HepG2 (cell line): ENCODE data around the gene SNAP47. TPM values are rescaled to one million over a fixed set of nuclear protein-coding genes. Genes with fewer than 3 reads are reported as not detected.

Experiments used
- ATAC-seq: fragments of 200-7000 bp; cut with Tn5 transposase; 3 replicates; pipeline ENCODE4 v1.9.1; 2020; ENCODE audit warnings: mild to moderate bottlenecking, moderate library complexity
- BruUV-seq: library from RNA; stranded (reverse); fragments of 400-500 nt; replicated peaks from 2 replicates; lab custom pipeline; 2021; lab: Mats Ljungman, UMichigan
- CTCF ChIA-PET: fragments of 300-600 bp; formaldehyde crosslinking; extraction: SDS; loops from one replicate; lab custom pipeline; 2021; ENCODE audit warnings: low total read pairs, inconsistent platforms, low intra/inter-chr PET ratio; lab: Yijun Ruan, JAX
- POLR2A ChIA-PET: fragments of 350-600 bp; sonication (Branson Sonifier 250); formaldehyde crosslinking; loops from one replicate; lab custom pipeline; 2020; ENCODE audit warnings: antibody characterized with exemption, inconsistent platforms; lab: Yijun Ruan, JAX
- DNase-seq: peaks from one replicate; pipeline ENCODE4 v3.0.0-alpha.2; 2015; ENCODE audit warnings: low spot score
- FAIRE-seq: peaks from 3 replicates; lab custom pipeline; 2011; peaks lifted over from hg19 to GRCh38; lab: Jason Lieb, UNC
- H2AFZ ChIP-seq: one replicate; pipeline ENCODE4 v1.6.1; 2011; ENCODE audit warnings: low read length, inconsistent platforms
- H3K27ac ChIP-seq: fragments of 300-600 bp; 3 replicates; pipeline ENCODE4 v1.8.0; 2011; ENCODE audit warnings: mixed run types, mild to moderate bottlenecking, mixed read lengths, low read length, inconsistent platforms; ENCODE audit not compliant: insufficient read depth; ENCODE audit errors: extremely low read length
- H3K27me3 ChIP-seq, 2 experiments: fragments of 200-600 bp in 1 of 2; 2 replicates in 1 of 2; 3 replicates in 1 of 2; pipeline versions ENCODE4 v1.6.0 to v1.8.0; 2011; ENCODE audit warnings: low read length in 2 of 2, mild to moderate bottlenecking in 2 of 2, moderate library complexity in 2 of 2, inconsistent platforms in 1 of 2; ENCODE audit not compliant: insufficient read depth in 2 of 2, control insufficient read depth in 1 of 2
- H3K36me3 ChIP-seq, 2 experiments: fragments of 200-600 bp in 1 of 2; replicated peaks in 1 of 2; 2 replicates in 1 of 2; 3 replicates in 1 of 2; pipeline versions ENCODE4 v1.5.1 to v1.8.0; 2011; ENCODE audit warnings: low read length in 2 of 2, inconsistent platforms in 1 of 2; ENCODE audit not compliant: insufficient read depth in 2 of 2, control insufficient read depth in 1 of 2
- H3K4me1 ChIP-seq: 2 replicates; pipeline ENCODE4 v1.5.1; 2012; ENCODE audit warnings: low read length, inconsistent platforms; ENCODE audit not compliant: insufficient read depth
- H3K4me2 ChIP-seq: 2 replicates; pipeline ENCODE4 v1.6.0; 2011; ENCODE audit warnings: low read depth, low read length, inconsistent platforms
- H3K4me3 ChIP-seq, 3 experiments: fragments of 200-600 bp in 1 of 3; sonication (generic), shearing (Covaris generic) in 1 of 3; replicated peaks in 1 of 3; 2 replicates each; pipeline ENCODE4 v1.5.1; 2011 to 2016; ENCODE audit warnings: low read length in 3 of 3, inconsistent platforms in 2 of 3, low read depth in 2 of 3, mild to moderate bottlenecking in 2 of 3, control low read depth in 1 of 3, mixed read lengths in 1 of 3; ENCODE audit not compliant: insufficient read depth in 1 of 3
- H3K79me2 ChIP-seq: one replicate; pipeline ENCODE4 v1.6.1; 2011; ENCODE audit warnings: low read length, inconsistent platforms; ENCODE audit not compliant: insufficient read depth
- H3K9ac ChIP-seq: 2 replicates; pipeline ENCODE4 v1.6.0; 2011; ENCODE audit warnings: mild to moderate bottlenecking, low read depth, low read length, inconsistent platforms; ENCODE audit not compliant: insufficient read depth
- H3K9me3 ChIP-seq: 2 replicates; pipeline ENCODE4 v1.5.1; 2012; ENCODE audit warnings: mild to moderate bottlenecking, low read length
- H4K20me1 ChIP-seq: 2 replicates; pipeline ENCODE4 v1.6.0; 2011; ENCODE audit warnings: inconsistent platforms, mild to moderate bottlenecking, low read length, moderate library complexity; ENCODE audit not compliant: insufficient read depth
- CREM ChIP-seq, 2 experiments: sonication (generic) in 1 of 2; formaldehyde crosslinking in 1 of 2; IDR thresholded peaks; 2 replicates each; pipeline versions ENCODE4 v1.4.0 to v1.6.1; 2016 to 2020; ENCODE audit warnings: antibody characterized with exemption in 1 of 2, mild to moderate bottlenecking in 1 of 2, missing genetic modification reagents in 1 of 2
- EHMT2 ChIP-seq: fragments of 200-600 bp; sonication (generic); IDR thresholded peaks from 2 replicates; pipeline ENCODE4 v1.7.0; 2017; ENCODE audit warnings: antibody characterized with exemption, low read depth, low read length, borderline replicate concordance
- HDAC6 ChIP-seq: fragments of 200-600 bp; sonication (generic); IDR thresholded peaks from 2 replicates; pipeline ENCODE4 v1.7.0; 2017; ENCODE audit warnings: mild to moderate bottlenecking, antibody characterized with exemption, low read length, low read depth
- IKZF4 ChIP-seq: sonication (generic); formaldehyde crosslinking; IDR thresholded peaks from 2 replicates; pipeline ENCODE4 v1.5.1; 2020; ENCODE audit warnings: borderline replicate concordance, mild to moderate bottlenecking, low read depth, missing genetic modification reagents; ENCODE audit errors: not compliant biosample characterization
- KDM1A ChIP-seq: IDR thresholded peaks from 2 replicates; pipeline ENCODE4 v1.6.1; 2016; ENCODE audit warnings: missing compliant biosample characterization
- NR2F1 ChIP-seq, 2 experiments: fragments of 450-650 bp in 1 of 2; formaldehyde crosslinking in 1 of 2; IDR thresholded peaks; 2 replicates each; pipeline versions ENCODE4 v1.5.0 to v1.6.1; 2016 to 2020; ENCODE audit warnings: mild to moderate bottlenecking in 1 of 2, missing compliant biosample characterization in 1 of 2, missing genetic modification reagents in 1 of 2, moderate library complexity in 1 of 2
- SMAD1 ChIP-seq: sonication (generic); formaldehyde crosslinking; IDR thresholded peaks from 2 replicates; pipeline ENCODE4 v1.4.0; 2020; ENCODE audit warnings: missing genetic modification reagents, low read depth, mild to moderate bottlenecking, borderline replicate concordance
- ZNF672 ChIP-seq: sonication (generic); formaldehyde crosslinking; IDR thresholded peaks from 2 replicates; pipeline ENCODE4 v1.8.1; 2022; ENCODE audit warnings: missing genetic modification reagents
- ZNF782 ChIP-seq: sonication (generic); formaldehyde crosslinking; IDR thresholded peaks from 2 replicates; pipeline ENCODE4 v1.4.0; 2020; ENCODE audit warnings: missing genetic modification reagents, mild to moderate bottlenecking, borderline replicate concordance
- WGBS: methylation state at CpG from one replicate; pipeline ENCODE4 v1.1.6; 2017; ENCODE audit warnings: low lambda C conversion rate; 5-methylcytosine and 5-hydroxymethylcytosine counted together
- in situ Hi-C: cut with HindIII; loops from 2 replicates; pipeline ENCODE4 v1.10.0; 2017; ENCODE audit warnings: low pct_unique_long_range_greater_than_20kb; ENCODE audit not compliant: extremely low pct_ligation_motif_present
- intact Hi-C: fragments of 100-400 bp; cut with micrococcal nuclease; formaldehyde crosslinking; loops from one replicate; pipeline ENCODE4 v1.10.0; 2022; ENCODE audit not compliant: unreplicated experiment
- polyA plus RNA-seq, 8 experiments: library from polyadenylated mRNA; depleted of rRNA in 3 of 8; stranded (reverse) in 7 of 8; unstranded in 1 of 8; fragments of >200 nt; fragmentation: Illumina TruSeq in 4 of 8; extraction: Trizol in 4 of 8; gene quantifications; 2 replicates each; pipeline versions ENCODE4 v1.2.1 to v1.2.3, GENCODE V29; 2011 to 2016; ENCODE audit warnings: low read depth in 4 of 8, missing spikeins in 1 of 8, mixed read lengths in 1 of 8; ENCODE audit not compliant: insufficient read depth in 1 of 8
- total RNA-seq, 5 experiments: library from RNA; depleted of rRNA; stranded (reverse); fragments of >200 nt; fragmentation: Illumina TruSeq; extraction: Trizol; gene quantifications; 2 replicates each; pipeline ENCODE4 v1.2.3, GENCODE V29; 2016; ENCODE audit warnings: low read depth in 1 of 5
- TF ChIP-seq, protein P1 (sequence below): sonication (generic); formaldehyde crosslinking; IDR thresholded peaks from 2 replicates; pipeline ENCODE4 v1.8.0; 2022; ENCODE audit warnings: mild to moderate bottlenecking, missing genetic modification reagents; ENCODE audit not compliant: insufficient replicate concordance
- TF ChIP-seq, protein P2 (sequence below): sonication (generic); formaldehyde crosslinking; IDR thresholded peaks from 2 replicates; pipeline ENCODE4 v1.4.0; 2020; ENCODE audit warnings: missing genetic modification reagents

SNAP47 gene
- total and polyA plus RNA-seq, 2 of the 13 experiments (the other 11 are each of a cell fraction or from before 2014, with no cell fraction given), result 13.6 to 25.1 TPM

DNA sequence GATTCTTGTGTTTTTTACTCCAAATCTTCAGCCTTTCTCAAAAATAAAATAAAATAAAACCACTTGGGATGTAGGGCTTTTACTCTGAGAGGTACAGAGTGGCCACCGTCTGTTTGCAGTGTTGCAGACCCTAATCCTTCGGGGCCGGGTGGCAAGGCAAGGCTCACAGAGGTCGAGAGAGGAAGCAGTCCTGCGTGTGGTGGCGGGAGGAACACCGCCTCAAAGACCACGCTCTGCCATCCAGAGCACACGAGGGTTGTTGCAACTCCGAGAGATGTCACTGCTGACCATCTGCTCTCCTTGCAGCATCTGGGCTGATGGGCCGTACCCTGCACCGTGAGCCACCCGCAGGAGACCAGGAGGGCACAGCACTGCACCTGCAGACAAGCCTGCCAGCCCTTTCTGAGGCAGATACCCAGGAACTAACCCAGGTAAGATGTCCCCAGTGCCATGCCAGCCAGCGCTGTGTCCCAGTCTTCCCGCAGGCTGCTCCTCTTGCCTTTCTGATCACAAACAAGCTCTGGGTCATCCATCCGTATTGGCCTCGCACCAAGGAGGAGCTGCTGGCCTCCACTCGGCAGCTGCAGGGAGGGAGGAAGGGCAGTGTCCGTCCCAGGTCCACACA is 31.5 kb downstream of the SNAP47 start:
- H2AFZ ChIP-seq, result no peak overlapping the region
- ChIA-PET POLR2A (no interaction called here), CTCF (no interaction called here)
- no peak overlapping the region for H3K4me2 ChIP-seq
- H4K20me1 ChIP-seq, result peaks cover 5% of the 10 kb centered on the region
- intact Hi-C loops (no loop called here), in situ Hi-C loops (no loop called here)
- H3K36me3 ChIP-seq, result peaks cover 12 to 39% of the 10 kb centered on the region in 2 experiments; a peak in 4 of 5 replicates
- no TSS peak for BruUV-seq
- ATAC-seq (no peak), FAIRE-seq (no peak), DNase-seq (no peak)
- TF ChIP-seq CREM (IDR thresholded peaks at IDR 0.05) (no peak), CREM (CRISPR knock-in tag; IDR thresholded peaks at IDR 0.05) (no peak), ZNF672 (CRISPR knock-in tag) (no peak), HDAC6 (no peak), EHMT2 (no peak), KDM1A (CRISPR knock-in tag) (no peak), IKZF4 (CRISPR knock-in tag) (no peak), ZNF782 (no peak), SMAD1 (CRISPR knock-in tag) (no peak), NR2F1 (CRISPR knock-in tag; IDR thresholded peaks at IDR 0.05) (no peak)
- TF ChIP-seq, protein P1, sequence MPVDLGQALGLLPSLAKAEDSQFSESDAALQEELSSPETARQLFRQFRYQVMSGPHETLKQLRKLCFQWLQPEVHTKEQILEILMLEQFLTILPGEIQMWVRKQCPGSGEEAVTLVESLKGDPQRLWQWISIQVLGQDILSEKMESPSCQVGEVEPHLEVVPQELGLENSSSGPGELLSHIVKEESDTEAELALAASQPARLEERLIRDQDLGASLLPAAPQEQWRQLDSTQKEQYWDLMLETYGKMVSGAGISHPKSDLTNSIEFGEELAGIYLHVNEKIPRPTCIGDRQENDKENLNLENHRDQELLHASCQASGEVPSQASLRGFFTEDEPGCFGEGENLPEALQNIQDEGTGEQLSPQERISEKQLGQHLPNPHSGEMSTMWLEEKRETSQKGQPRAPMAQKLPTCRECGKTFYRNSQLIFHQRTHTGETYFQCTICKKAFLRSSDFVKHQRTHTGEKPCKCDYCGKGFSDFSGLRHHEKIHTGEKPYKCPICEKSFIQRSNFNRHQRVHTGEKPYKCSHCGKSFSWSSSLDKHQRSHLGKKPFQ (CRISPR knock-in tag), result no peak
- TF ChIP-seq, protein P2, sequence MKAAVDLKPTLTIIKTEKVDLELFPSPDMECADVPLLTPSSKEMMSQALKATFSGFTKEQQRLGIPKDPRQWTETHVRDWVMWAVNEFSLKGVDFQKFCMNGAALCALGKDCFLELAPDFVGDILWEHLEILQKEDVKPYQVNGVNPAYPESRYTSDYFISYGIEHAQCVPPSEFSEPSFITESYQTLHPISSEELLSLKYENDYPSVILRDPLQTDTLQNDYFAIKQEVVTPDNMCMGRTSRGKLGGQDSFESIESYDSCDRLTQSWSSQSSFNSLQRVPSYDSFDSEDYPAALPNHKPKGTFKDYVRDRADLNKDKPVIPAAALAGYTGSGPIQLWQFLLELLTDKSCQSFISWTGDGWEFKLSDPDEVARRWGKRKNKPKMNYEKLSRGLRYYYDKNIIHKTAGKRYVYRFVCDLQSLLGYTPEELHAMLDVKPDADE (CRISPR knock-in tag), result no peak
- H3K4me1 ChIP-seq, result no peaks in the 10 kb centered on the region
- H3K4me3 ChIP-seq, result no peak overlapping the region
- H3K9me3 ChIP-seq, result no peaks in the 10 kb centered on the region
- no peak overlapping the region for H3K9ac ChIP-seq
- H3K27ac ChIP-seq, result no peak overlapping the region
- WGBS, result 94% methylated on average over 12 of the region's 19 CpGs
- no peaks in the 10 kb centered on the region for H3K27me3 ChIP-seq
- H3K79me2 ChIP-seq, result no peaks in the 10 kb centered on the region
